CD4-positive, alpha-beta T cell treated with Interleukin-1 beta for 1 hour (primary cell): Measurements from ENCODE around the gene JMJD6.

Experiments
- DNase-seq, 2 donors: peaks; one replicate each; pipeline ENCODE4 v3.0.0-alpha.2; 2020 to 2022

Gene JMJD6

DNA sequence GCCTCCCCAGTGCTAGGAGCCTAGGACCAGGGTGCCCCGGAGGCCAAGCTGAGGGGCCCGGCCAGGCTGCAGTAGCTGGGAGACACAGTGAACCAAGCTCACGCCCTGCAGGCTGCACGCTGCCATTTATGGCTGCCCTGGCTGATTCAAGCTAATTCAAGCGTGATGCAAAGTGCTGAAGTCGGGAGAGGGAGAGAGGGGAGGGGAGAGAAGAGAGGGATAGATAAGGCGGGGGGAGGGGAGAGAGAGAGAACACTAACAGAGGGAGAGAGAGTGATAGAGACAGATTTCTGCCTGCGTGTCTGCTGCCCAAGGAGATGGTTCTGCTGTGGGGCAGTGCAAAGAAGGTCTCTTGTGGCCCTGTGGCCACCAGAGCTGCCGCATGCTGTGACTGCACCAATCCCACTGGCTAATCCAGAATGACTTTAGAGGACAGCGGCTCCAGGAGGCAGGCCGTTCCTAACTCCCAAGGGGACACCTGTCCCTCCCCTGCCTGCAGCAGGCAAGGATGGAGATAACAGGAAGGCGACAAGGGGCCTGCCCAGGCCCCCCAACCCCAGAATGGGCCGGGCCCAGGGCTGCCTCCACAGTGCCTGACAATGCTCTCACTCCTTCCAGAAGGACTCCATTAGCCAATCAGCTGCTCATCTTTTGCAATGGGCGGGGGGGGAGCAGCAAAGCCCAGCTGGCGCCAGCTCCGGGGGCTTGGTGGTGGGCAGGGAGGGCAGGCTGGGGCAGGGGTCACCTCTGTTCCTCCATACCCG, 28.5 kb downstream of the JMJD6 start:
- no peak for DNase-seq

DNA sequence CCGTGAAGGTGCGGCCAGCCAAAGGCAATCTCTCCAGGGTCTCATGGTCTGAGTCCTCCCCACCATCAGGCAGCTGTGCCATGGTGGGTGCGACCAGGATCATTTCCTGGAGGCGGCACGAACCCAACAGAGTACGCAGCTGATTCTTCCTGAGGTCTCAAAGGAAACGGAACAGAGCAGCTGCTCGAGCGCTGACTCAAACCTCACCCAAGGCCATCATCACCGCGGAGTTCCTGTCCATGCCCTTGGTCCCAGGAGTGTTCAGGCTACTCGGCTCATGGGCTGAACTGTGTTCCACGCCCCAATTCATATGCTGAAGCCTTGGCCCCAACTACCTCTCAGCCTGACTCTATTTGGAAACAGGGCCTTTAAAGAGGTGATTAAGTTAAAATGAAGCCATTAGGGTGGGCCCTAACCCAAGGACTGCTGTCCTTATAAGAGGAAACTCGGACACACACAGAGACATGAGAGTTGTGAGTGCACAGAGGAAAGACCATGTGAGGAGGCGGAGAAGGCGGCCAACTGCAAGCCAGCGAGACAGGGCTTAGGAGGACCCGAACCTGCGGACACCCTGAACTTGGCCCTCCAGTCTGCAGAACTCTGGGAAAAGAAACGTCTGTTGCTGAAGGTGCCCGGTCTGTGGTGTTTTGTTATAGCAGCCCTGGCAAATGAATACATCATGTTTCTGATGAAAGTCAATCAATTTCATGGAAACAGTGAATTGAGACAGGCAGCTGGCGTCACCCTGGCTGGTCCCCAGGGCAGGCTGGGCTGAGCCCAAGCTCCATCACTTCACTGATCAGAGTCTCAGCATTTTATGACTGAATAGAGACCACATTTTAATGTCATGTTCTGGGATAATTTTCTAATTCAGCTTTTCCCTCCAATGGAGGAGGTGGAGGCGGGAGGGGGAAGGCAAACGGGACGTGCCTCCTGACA, 29.4 kb downstream of the JMJD6 start:
- DNase-seq, result no peak

DNA sequence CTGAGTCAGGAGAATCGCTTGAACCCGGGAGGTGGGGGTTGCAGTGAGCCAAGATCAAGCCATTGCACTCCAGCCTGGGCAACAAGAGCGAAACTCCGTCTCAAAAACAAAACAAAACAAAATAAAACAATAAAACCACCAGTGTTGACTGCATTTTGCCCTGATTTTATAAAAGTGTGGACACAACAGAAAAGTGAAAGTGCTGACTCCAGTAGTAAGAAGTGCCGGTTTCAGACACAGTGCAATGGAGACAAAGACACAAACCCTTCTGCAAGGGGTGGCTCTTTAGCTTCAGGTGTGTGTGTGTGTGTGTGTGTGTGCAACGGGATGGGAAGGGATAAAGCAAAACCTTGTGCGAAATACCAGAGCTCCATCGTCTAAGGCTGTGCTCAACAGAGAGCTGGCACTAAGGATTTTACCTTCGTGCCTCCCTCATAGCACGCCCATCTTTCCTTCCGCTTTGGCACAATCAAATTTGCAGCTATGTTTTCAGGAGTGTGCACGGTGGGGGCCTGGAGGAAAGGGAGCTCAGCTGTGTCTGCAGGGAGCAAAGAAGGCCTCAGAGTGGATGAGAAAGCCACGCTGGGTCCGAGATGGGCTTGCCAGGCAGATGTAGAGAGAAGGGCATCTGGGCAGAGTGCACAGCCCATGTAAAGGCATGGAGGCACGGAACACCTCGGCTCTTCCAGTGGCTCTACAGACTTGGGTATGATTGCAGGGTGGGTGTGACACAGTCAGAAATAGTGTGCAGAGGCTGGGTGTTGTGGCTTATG, 31.2 kb downstream of the JMJD6 start:
- DNase-seq, result no peak

DNA sequence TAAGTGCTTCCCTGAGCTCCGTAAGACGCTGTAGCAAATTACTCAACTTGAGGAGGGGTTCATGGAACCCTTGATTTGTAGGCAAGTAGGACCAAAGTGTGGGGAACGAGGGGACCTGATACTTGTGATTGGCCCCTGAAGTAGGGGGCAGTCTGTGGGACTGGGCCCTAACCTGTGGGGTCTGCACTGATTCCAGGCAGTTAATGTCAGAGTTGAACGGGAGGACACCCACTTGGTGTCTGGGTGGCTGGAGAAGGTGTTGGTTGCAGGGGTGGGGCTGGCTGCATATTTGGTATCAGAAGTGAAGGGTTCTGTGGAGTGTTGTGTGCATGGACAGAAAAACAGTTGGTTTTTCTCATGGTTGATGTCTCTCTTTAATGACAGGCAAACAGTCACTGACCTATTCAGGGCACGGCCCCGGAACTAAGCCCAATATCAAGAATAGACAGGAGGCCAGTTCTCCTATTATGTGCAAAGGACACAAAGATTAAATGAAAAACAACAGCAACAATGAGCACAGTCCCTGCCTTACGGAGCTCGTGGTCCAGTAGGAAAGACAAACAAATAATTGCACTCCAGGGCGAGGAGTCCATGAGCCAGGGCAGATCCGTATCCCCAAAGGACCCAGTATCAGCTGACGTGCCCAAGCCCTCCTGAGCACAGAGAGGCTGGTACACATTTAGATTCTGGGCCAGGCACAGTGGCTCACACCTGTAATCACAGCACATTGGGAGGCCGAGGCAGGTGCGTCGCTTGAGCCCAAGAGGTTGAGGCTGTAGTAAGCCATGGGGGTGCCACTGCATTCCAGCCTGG, 34.8 kb downstream of the JMJD6 start:
- DNase-seq, result no peak

DNA sequence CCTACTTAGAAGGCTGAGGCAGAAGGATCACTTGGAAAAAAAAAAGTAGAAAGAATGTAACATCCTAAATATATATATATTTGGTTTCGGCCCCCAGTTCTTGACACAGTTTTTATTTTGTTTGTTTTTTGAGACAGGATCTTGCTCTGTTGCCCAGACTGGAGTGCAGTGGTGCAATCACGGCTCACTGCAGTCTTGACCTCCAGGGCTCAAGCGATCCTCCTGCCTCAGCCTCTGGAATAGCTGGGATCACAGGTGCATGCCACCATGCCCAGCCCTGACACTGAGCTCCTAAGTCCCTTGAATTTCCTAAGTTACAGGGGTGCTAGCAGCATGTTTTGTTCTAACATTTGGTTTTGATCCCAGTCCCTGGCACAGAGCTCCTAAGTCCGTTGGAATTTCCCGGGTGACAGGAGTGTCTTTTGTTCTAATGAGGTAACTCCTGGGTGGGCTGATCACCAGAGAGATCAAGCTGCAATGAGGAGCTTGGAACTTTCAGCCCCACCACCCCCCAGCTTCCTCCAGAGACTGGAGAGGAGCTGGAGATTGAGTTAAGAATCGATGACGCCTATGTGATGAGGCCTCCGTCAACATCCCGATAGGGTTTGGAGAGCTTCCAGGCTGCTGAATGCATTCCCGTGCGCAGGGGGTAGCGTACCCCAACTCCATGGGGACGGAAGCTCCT, 35.7 kb downstream of the JMJD6 start:
- no peak for DNase-seq

DNA sequence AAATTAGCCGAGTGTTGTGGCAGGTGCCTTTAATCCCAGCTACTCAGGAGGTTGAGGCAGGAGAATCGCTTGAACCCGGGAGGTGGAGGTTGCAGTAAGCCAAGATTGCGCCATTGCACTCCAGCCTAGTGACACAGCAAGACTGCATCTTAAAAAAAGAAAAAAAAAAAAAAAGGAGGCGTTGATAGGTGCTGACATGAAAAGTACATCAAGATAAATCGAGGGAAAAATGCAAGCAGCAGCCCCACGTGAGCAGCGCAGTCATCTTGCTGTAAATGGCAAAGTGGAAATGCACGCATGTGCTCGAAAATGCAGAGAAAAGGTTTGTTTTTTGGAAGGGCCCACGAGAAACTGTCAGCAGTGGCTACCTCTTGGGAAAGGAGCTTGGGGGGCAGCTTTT, 36.5 kb downstream of the JMJD6 start:
- DNase-seq, result no peak

DNA sequence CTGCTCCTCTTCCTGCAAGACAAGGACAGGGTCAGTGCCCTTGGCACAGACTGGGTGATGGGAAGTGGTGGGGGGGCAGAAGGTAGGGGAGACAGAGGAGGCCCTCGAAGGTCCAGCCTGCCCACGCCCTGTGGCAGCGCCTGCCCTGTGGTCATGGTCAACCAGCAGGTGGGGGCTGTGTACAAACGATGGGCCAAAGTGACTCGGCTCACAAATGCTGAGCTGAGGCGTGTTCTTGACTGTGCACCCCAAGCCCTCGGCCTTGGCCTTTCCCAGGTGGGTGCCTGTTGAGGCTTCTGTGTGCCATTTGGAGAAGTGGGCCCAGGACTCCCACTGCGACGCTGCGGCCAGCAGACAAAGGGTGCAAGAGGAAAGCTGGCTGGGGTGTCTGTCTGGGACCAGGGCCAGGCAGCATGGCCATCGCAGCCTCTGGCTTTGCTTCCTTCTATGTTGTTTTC, 38.2 kb downstream of the JMJD6 start:
- DNase-seq, result no peak

DNA sequence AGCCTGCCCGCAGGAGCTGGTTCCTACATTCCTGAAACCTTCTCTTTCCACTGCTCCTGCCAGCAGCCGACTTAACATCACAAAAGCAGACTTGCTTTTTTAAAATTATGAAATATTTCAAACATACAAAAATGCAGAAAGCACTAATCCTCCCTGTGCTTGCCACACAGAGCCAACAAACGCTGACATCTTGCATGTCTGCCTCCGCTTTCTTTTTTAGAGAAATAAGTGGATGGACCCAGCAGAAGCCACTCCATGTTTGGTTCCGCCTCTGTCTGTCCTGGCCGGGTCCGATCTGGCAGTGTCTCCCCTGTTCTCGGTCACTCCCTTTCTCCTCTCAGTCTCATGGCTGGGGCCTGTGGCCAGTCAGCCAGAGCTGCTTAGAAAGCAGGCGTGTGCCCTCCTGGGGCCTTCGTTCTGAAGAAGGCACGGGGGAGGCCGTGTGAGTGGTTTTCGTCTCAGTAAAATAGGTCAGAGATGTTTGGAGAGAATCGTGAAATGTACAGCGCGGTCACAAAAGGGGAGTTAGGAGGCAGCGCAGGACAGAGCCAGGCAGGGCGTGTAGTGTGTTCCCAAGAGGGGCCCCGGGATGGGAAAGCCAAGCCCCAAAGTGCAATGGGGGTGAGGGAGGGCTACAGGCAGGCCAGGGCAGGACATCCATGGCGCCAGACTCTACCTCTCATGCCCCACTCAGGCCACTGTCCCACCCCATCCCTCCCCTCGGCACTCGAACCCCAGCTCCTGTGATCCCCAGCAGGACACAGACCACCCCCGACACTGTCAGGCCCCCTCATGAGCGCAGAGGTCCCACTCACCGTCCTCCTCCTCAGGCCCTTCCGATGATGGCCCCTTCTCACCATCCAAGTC, 38.9 kb downstream of the JMJD6 start:
- DNase-seq, result no peak

DNA sequence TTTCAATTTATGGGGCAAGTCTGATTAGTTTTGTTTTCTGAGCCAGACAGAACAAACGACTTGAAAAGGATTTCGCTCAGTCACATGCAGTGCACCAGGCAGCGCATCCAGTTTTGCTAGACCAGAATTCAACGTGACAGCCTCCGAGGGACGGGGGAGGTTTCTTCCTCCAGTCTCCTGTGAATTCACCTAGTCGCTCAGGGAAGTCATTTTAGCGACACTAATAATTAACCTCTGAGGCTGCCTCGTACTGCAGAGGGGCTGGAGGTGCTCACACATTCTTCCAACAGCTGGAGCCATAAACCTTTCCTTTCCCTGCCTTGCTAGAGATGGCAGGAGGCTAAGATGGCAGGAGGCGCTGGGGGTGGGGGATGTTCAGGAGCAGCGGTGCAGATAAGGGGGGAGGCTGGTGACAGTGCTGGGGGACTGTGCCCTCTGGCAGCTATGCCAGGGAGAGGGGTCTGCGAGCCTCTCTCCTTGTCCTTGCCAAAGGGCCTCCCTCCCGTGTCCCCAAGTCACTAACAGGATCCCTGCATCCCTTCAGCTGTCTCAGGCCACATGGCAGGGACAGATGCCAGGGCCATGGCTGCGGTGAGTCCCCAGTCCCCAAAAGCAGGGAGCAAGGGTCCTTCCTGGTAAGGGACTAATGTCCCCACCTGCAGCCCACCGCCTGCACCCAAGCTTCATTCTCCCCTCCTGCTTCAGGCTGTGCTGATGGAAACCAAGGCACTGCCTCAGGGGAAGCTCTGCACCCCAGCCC, 39.7 kb downstream of the JMJD6 start:
- DNase-seq, result no peak

DNA sequence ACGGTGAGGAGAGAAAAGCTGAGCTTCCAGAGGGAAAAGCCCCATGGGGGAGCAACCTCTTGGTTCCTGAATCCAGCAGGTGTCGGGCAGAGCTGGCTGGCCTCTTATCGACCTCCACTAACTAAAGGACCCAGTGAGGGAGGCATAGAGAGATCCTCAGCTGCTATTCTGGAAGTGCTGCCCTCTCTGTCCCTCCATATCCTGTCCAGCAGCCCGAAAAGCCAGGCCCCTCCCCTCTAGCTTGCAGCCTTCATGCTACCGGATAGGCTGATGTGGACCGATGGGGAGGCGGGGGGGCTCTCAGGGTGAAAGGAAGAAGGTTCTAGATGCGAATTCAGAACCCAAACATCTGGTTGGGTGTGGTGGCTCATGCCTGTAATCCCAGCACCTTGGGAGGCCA, 40.6 kb downstream of the JMJD6 start:
- no peak for DNase-seq

DNA sequence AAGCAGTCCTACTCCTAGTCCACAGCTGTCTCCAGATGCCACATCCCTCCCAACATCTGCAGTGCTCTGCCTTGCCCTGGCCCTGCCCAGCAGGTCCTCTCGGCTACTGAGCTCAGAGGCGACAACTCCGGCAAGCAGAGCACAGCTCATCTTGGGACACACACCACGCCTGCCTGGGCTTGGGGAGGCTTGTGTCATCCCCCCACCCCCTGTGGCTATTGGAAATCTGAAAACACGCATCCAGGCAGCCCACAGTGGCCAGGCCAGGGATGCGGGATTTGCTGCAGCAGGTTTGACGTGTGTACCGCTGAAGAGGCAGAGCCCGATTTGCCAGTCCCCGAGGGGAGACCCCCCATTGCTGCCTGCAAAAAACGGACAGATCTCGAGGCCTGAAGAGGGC, 41.0 kb downstream of the JMJD6 start:
- DNase-seq, result no peak

DNA sequence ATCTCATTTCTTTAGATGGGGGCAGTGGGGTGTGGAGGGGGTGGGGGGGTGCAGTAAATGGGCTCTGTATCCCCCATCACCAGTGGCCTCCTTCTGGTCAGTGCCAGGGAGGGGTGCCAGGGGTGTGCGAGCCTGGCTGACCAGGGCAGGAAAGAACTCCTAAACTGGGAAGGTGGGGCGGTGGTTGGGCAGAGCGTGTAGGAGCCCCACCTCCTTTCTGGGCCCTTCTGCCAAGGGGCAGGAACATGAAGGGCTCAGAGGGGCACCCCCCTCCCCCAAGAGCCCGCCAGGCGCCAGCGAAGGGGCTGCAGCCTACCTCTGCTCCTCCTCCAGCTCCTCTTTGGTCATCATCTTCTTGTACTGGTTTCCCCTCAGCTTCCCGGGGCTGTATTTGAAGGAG, 41.6 kb downstream of the JMJD6 start:
- DNase-seq, result no peak

DNA sequence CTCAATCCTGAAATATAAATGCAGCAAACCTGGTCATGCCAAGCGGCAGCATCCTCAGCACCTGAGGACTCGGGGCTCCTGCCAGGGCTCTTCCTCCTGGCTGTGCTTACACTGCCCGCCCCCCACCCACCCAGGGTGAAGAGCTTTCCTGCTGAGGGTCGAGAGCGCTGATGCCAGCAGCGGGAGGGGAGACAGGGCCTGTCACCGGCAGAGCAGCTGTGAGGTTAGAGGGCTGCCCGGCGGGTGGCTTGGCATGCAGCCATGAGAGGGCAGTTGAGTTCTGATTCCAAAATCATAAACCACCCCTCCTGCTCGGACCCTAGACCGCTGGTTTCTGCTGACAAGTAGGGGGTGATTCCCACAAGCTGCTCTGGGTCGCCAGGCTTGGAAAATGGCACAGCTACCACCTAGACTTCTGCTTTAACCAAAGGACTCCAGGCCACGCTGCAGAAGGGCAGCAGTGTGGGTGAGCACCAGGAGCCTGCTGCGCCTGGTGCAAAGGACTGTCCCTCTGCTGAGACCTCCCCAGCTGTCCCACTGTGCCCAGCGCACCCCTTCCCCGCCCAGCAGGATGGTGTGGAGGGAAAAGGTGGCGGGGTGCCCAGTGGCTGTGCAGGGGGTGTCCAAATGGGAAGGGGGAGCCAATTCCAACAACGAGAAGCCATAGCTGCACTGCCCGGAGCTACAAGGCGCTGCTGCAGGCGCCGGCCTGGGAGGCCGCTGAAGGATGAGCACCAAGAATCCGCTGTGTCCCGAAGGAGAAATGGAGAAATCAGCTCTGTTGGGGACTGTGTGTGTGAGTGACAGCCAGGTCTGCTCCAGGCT, 42.3 kb downstream of the JMJD6 start:
- no peak for DNase-seq

DNA sequence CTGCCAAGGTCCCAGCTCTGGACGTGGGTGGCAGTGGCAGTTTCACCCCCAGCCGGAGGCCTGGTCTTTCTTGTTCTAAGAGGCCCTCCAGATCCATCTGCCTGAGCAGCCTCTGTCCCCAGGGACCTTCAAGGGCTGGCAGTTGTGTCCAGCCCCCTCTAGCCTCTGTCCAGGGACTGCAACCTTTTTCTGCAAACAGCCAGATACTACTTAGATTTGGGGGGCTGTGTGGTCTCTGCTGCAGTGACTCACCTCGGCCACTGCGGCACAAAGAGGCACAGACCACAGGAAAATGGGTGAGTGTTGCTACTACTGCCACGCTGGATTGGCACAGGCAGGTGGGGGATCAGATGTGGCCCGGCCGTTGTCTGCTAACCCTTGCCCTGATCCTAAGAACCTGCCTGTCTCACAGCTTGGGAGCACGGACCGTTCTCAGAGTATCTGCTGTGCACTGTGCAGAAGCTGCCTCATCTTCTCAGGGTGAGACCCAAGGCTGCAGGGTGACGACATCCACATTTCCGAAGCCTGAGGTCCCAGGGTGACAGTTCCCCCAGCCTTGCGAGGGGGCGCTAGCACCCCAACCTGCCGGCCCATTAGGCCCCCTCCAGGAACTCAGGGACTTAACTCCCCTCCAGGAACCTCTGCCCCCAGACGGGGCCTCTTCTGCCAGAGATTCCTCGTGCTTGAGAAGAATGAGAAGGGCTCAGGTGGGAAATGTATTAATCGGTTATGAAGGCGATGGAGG, 43.2 kb downstream of the JMJD6 start:
- DNase-seq, result no peak

DNA sequence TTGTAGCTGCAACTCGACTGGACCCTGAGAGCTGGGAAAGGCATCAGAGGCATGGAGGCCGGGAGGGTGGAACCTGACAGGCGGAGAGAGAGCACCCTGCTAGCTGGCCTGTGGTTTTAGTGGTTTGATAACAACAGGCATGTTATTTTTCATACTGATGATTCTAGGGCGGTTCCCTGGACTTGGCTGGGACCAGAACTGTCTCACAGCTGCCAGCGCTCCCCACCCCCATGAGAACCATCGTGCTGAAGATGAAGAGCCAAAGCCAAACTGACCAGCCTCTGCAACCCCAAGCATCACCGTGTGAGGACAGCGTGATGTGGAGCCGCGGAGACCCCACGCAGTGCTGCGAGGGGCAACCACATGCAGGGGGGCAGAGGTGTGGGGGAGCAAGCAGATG, 44.1 kb downstream of the JMJD6 start:
- DNase-seq, result no peak

DNA sequence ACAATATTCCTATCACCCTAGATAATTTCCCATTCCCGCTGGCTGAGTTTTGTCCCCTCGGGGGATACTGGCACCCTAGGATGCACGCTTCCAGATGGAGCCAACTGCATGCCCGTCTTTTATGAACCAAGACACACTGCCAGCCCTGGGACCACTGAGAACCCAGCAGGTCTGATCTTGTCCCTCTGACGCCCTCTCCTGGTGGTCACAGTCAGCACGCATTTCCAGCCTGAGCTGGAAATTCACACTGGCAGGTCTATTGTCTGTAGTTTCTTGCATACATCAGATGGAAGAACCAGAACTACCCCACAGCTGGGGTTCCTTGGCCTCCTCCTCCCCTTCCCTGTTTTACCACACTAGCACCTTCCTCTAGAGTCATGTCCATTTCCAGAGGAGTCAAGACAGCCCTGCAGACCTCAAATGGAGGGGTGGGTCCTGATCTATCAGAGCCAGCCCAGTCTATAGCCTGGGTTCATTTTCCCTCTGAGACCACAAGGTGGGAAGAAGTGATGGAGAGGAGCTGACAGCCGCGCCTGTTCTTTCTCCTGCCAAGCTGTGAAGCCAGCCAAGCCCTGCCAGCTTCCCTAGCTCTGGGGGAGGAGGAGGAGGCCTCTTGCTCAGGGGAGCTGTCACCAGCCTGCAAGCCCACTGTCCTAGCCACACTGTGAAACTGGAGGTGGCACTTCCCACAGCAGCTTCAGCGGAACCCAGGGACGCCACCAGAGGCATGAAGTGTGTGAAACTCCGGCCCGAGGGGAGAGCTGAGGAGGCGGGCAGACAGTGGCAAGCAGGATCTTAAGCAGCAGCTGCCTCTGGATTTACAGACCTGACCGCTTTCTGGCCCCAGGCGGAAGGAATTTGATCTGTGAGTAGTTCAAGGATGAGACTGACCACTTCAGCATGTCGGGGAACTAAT, 44.9 kb downstream of the JMJD6 start:
- peak; percentile 74 to 77 for DNase-seq

DNA sequence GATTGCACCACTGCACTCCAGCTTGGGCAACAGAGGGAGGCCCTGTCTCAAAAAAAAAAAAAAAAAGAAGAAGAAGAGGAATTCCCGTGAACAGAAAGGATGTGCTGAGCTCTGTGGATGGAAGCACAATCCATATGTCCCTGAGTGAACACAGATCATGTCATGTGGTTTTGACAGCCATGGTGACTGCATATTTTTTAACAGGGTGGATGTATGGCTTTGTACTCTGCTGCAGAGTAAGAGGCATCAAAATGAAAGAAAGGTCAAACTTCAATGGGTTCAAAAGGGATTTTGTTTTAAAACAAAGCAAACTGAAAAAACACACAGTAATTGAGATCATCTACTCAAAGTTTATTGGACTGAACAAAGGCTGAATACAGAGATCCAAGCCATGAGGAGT, 47.2 kb downstream of the JMJD6 start:
- DNase-seq, result no peak
